Measurements from ENCODE around the gene NMNAT3. TPM values are rescaled to one million over a fixed set of nuclear protein-coding genes. Genes with fewer than 3 reads are reported as not detected.

NMNAT3 gene
- total RNA-seq, 1 experiment from 2014 or later = 1.9 TPM

- no peak for DNase-seq (ENCODE audit: low read depth)
Measured at GRCh38 chr3:139541532-139542288, 136.1 kb downstream of the NMNAT3 start.

- no peak for DNase-seq (ENCODE audit: low read depth)
Measured at GRCh38 chr3:139540651-139541531, 136.9 kb downstream of the NMNAT3 start.

DNA sequence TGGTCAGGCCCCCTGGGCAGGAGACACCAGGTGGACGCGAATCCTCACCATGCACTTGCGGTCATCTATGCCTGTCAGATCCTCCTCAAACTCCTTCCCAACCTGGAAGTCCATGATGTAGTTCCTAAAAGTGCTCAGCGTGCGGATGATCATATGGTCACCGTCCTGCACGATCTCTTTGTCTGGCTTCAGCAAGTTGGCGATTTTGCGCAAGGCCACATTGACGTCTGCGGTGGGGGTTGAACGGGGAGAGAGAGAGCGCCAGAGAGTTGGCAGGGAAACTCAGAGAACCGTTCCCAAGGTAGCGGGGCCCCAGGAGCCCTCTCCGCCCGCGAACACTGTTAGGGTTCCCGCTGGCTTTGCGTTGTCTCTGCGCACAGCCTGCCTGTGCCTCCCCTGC is 139.0 kb downstream of the NMNAT3 start:
- DNase-seq (ENCODE audit: low read depth) = no peak

DNA sequence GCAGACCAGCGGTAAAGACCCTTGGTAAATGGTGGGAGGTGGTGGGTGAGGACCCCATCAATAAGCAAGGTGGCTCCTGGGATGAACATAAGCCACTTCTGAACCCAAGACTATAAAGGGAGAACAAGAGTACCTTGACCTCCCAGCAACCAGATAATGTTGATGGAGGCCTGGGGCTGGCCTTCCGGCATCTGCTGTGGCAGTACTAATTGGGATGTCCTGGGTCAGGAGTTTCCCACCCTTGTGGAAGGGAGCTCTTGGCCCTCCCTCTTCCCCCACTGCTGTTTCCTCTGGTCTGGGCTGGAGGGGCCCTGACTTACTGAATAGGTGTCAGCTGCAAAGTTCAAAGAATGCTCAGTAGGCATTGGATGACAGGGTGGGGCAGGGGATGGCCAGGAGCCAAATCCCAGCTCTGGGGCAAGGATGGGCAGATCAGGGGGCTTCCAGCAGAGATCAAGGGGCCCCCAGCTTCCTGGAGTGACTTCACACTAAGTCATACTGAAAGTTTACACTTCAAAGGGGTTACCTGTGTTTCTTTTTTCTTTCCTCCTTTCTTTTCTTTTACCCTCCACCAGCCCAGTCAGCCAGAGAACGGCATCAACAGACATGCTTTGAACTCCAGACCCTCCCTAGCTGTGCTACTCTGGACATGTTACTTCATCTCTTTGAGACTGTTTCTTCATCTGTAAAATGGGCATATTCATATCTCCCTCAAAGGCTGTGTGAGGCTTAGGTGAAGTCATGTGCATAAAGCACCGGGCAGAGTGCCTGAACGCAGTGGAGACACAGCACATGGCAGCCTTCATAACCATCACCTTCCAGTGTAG is 139.8 kb downstream of the NMNAT3 start:
- DNase-seq (ENCODE audit: low read depth) = no peak

- peak; percentile 88 for DNase-seq (ENCODE audit: low read depth)
Measured at GRCh38 chr3:139537361-139537760, 140.4 kb downstream of the NMNAT3 start.

GRCh38 chr3:139534992-139535879 is 142.5 kb downstream of the NMNAT3 start:
- peak; percentile 94 for DNase-seq (ENCODE audit: low read depth)

DNA sequence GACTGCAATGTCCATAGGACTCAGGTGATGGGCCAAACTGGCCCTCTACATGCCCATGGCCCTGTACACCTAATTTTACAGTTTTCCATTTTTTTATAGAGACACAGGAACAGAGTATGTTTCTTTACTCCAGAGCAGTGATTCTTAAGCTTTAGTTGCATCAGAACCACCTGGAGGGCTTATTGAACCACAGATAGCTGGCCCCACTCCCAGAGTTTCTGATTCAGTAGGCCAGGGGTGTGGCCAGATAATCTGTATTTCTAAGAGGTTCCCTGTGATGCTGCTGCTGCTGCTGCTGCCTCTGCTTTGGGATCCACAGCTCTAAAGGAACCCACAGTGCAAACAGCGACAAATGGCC is 143.3 kb downstream of the NMNAT3 start:
- DNase-seq (ENCODE audit: low read depth) = peak; percentile 96

- peak; percentile 91 for DNase-seq (ENCODE audit: low read depth)
Measured at GRCh38 chr3:139533781-139534454, 143.9 kb downstream of the NMNAT3 start.

- peak; percentile 27 for DNase-seq (ENCODE audit: low read depth)
Measured at GRCh38 chr3:139532976-139533375, 144.8 kb downstream of the NMNAT3 start.

- DNase-seq (ENCODE audit: low read depth) = no peak
Measured at GRCh38 chr3:139530717-139531116, 147.1 kb downstream of the NMNAT3 start.

DNA sequence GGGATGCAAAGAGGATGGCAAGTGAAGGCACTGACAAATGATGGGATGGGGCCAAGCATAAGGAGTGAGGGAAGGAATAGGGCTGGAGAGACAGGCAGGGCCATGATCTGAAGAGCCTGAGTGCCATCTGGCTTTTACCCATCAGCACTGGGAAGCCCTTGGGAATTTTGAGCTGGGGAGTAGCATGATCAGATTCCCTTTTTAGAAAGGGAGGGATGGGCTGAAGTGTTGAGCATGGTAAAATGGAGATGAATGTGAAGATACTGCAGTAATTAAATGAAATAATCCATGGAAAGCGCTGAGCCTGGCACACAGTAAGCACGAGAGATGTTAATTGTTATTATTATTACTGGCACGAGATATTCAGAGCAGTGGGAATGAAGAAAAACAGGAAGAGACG is 148.1 kb downstream of the NMNAT3 start:
- DNase-seq (ENCODE audit: low read depth) = no peak

- no peak for DNase-seq (ENCODE audit: low read depth)
Measured at GRCh38 chr3:139528924-139529323, 148.8 kb downstream of the NMNAT3 start.

- no peak for DNase-seq (ENCODE audit: low read depth)
Measured at GRCh38 chr3:139528281-139528680, 149.5 kb downstream of the NMNAT3 start.

GRCh38 chr3:139527265-139527664 is 150.5 kb downstream of the NMNAT3 start:
- DNase-seq (ENCODE audit: low read depth) = no peak

DNA sequence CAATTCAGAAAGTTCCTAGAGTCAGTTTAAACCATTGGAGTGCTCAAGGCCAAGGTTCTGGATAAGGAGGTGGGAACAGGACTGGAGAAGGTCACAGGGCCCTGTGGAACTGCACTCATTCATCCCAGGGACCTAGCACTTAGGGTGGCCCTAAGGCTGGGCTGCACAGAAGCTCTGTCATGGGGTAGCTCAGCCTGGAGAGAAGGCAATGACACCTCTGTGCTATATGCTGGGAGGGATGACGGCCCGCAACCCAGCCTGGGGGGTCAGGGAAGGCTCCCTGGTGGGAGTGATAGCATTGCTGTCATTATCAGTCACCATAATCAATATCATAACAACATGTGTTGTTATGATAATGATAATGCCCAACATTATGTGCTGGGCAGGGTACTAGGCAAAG is 151.6 kb downstream of the NMNAT3 start:
- DNase-seq (ENCODE audit: low read depth) = no peak

GRCh38 chr3:139524841-139525636 is 152.7 kb downstream of the NMNAT3 start:
- DNase-seq (ENCODE audit: low read depth) = no peak

DNA sequence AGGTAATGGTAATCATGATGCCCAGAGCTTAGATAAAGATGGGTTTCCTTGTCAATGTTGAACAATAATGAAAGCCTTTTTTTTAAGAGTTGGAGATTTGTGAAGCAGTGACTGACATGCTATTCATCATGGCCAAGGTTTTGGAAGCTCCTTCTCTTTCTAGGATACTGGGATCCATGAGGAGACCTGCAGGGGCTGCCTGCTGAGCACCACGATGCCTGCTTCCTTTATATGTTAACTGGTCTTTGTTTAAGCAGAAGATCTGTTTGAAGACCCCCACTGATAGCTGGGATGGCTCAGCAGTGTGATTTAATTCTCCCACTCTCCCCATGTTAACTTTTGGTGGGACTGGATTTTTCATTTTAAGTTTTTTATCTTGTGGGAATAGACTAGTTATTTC is 154.1 kb downstream of the NMNAT3 start:
- DNase-seq (ENCODE audit: low read depth) = no peak

DNA sequence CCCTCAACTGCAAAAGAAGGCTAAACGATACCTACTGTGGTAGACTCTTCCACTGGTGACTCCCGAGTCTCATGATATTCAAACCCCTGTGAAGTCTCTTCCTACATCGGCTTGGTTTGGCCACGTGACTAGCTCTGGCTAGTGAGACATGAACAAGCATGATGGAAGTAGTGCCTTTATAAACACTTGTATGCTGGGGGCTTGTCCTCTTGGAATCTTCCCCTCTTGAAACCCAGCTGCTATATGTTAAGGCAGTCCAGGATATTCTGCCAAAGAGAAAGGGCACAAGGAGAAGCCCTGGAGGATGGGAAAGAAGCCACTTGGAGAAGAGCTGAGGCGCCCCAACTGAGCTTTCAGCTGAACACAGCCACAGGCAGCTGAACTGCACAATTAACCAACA is 154.6 kb downstream of the NMNAT3 start:
- no peak for DNase-seq (ENCODE audit: low read depth)

DNA sequence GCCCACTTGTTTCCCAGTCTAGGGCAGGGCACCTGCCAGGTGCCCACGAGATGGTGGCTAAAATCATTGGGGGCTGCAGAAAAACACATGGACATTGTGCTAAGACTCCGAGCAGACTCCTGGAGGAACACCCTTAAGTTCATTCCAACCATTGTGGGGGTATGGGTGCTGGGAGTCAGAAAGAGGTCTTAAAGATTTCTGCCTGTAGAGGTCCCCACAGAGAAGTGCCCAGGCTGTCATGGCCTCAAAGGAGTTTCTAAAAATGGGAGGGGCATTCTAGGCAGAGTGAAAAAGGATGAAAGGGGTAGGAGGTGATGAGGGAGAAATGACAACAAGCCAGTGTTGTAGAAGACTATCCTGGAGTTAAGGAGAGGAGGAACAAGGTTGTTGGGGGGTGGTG is 155.4 kb downstream of the NMNAT3 start:
- DNase-seq (ENCODE audit: low read depth) = peak; percentile 15

DNA sequence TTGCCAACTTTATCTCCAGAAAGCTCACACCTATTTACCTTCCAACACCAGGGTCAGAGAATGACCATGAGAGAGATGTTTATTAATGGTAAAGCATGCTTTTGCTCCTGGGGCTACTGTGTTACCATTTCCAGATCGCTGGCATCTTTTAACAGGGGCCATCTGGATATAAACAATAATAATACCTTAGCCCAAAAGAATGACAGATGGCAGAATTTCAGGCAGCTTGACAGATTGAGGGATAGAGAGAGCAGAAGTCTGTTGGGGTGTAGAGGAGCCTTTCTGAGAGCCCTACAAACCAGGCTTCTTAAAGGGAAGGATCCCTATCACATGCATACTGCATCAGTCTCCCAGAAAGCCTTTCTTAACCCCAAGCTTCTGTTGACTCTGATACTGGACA is 156.0 kb downstream of the NMNAT3 start:
- DNase-seq (ENCODE audit: low read depth) = no peak
